Caco-2 (cell line): ENCODE results near the gene FBXL15. TPM values are rescaled to one million over a fixed set of nuclear protein-coding genes. Genes with fewer than 3 reads are reported as not detected.

Source experiments
- BruUV-seq: library from RNA; stranded (reverse); fragments of 400-500 nt; replicated peaks from 2 replicates; lab custom pipeline; 2021; lab: Mats Ljungman, UMichigan
- CTCF ChIA-PET: fragments of 300-600 bp; sonication (Branson Sonifier 250); formaldehyde crosslinking; loops from one replicate; lab custom pipeline; 2022; ENCODE audit warnings: antibody characterized with exemption; lab: Charles Lee
- POLR2A ChIA-PET: fragments of 300-600 bp; sonication (Branson Sonifier 250); formaldehyde crosslinking; loops from one replicate; lab custom pipeline; 2022; ENCODE audit warnings: antibody characterized with exemption; lab: Charles Lee
- DNase-seq, 2 experiments: peaks; one replicate each; pipeline versions ENCODE4 v3.0.0 to v3.0.0-alpha.2; 2020 to 2022
- H3K27me3 ChIP-seq: replicated peaks from 2 replicates; pipeline ENCODE4 v1.6.0; 2011; ENCODE audit warnings: low read length; ENCODE audit not compliant: control insufficient read depth, insufficient read depth
- H3K36me3 ChIP-seq: 2 replicates; pipeline ENCODE4 v1.5.1; 2011; ENCODE audit warnings: low read length; ENCODE audit not compliant: control insufficient read depth, insufficient read depth
- H3K4me1 ChIP-seq: fragments of 250-450 bp; sonication (Bioruptor Pico); 2 replicates; pipeline ENCODE4 v1.5.1; 2020; ENCODE audit warnings: mild to moderate bottlenecking
- H3K4me3 ChIP-seq: 2 replicates; pipeline ENCODE4 v1.5.1; 2011; ENCODE audit warnings: low read depth, mild to moderate bottlenecking, control low read depth, low read length
- H3K9me3 ChIP-seq: fragments of 250-450 bp; sonication (Bioruptor Pico); 2 replicates; pipeline ENCODE4 v1.5.1; 2020; ENCODE audit warnings: mild to moderate bottlenecking, moderate library complexity
- H3K27ac Mint-ChIP-seq: one replicate; pipeline ENCODE4 v1.8.0; 2022; ENCODE audit warnings: mixed read lengths; ENCODE audit not compliant: unreplicated experiment
- H3K27me3 Mint-ChIP-seq: one replicate; pipeline ENCODE4 v1.8.0; 2022; ENCODE audit warnings: mixed read lengths; ENCODE audit not compliant: insufficient read depth, unreplicated experiment
- H3K36me3 Mint-ChIP-seq: one replicate; pipeline ENCODE4 v1.8.0; 2022; ENCODE audit warnings: mild to moderate bottlenecking, mixed read lengths; ENCODE audit not compliant: insufficient read depth, unreplicated experiment
- H3K4me1 Mint-ChIP-seq: one replicate; pipeline ENCODE4 v1.8.0; 2022; ENCODE audit warnings: low read depth, mixed read lengths; ENCODE audit not compliant: unreplicated experiment
- H3K4me3 Mint-ChIP-seq: one replicate; pipeline ENCODE4 v1.8.0; 2022; ENCODE audit warnings: mild to moderate bottlenecking, moderate library complexity, mixed read lengths; ENCODE audit not compliant: unreplicated experiment
- H3K9me3 Mint-ChIP-seq: one replicate; pipeline ENCODE4 v1.8.0; 2022; ENCODE audit warnings: mixed read lengths; ENCODE audit not compliant: unreplicated experiment
- intact Hi-C: fragments of 100-400 bp; cut with micrococcal nuclease; formaldehyde crosslinking; loops from one replicate; pipeline ENCODE4 v1.10.0; 2022; ENCODE audit not compliant: unreplicated experiment
- total RNA-seq: library from RNA; stranded (reverse); gene quantifications from 2 replicates; pipeline ENCODE4 v1.2.3, GENCODE V29; 2022
- TF ChIP-seq, protein P1 (sequence below), 2 experiments: fragments of 200-600 bp in 1 of 2; IDR thresholded peaks; 1 replicate in 1 of 2; 2 replicates in 1 of 2; pipeline versions ENCODE4 v1.5.1 to v1.8.0; 2011 to 2022; ENCODE audit warnings: antibody characterized with exemption in 1 of 2, control low read depth in 1 of 2, inconsistent platforms in 1 of 2, low read depth in 1 of 2, low read length in 1 of 2, mild to moderate bottlenecking in 1 of 2, moderate library complexity in 1 of 2; ENCODE audit not compliant: insufficient read depth in 1 of 2, severe bottlenecking in 1 of 2, unreplicated experiment in 1 of 2

The FBXL15 gene
- total RNA-seq, 1 experiment from 2014 or later = 7.9 TPM

DNA sequence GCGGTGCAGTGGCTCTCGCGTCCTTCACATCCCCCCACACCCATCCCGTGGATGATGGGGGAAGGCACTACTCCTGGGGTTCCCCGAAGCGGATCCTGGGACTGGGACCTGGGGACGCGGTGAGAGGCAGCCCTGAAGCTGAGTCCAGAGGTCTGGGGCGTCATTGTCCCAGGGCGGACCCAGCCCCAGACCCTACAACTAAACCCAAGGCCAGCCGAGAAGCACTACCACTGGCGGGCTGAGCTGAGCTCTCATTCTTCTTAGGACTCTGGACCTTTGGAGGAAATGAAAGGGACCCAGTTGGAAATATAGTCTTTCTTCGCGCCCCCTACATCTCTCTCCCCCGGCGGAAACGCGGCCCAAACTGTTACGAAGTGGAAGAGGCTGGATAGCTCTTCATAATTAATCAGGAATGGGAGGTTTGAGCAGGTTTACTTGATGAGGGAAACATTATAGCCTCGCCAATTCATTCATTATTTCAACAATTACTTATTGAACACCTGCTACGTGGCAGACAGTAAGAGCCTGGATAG lies 389 bp upstream of the FBXL15 start:
- H3K4me1 Mint-ChIP-seq = peaks cover 7% of the 10 kb centered on the region
- no peaks in the 10 kb centered on the region for H3K9me3 Mint-ChIP-seq
- no peaks in the 10 kb centered on the region for H3K27me3 Mint-ChIP-seq
- POLR2A ChIA-PET = interaction anchor here (1.4 kb wide), 1 partner anchor 12 kb away, joined by 6 read pairs; the partner anchor contains the start of gene CUEDC2
- intact Hi-C loops = loop anchor here (2.0 to 5.0 kb wide), 2 partner anchors 41 to 162 kb away; no protein-coding TSS in a partner anchor
- Histone ChIP-seq H3K4me3 (peak overlapping the region; percentile 83), H3K36me3 (0 out of 2 replicates have a peak, but pooled peaks cover 1% of the 10 kb centered on the region), H3K9me3 (no peaks in the 10 kb centered on the region), H3K27me3 (no peaks in the 10 kb centered on the region), H3K4me1 (peaks cover 9% of the 10 kb centered on the region; the same call in 1 of the 2 replicates)
- CTCF ChIA-PET = interaction anchor here (1.0 to 5.3 kb wide), 7 partner anchors 12 to 251 kb away, joined by 3 to 37 read pairs (median 4); partner anchors contain the start of genes CUEDC2 and NFKB2
- DNase-seq = no peak
- H3K27ac Mint-ChIP-seq = peak overlapping the region; percentile 97
- BruUV-seq = TSS peak; percentile 26
- H3K36me3 Mint-ChIP-seq = peaks cover 33% of the 10 kb centered on the region
- TF ChIP-seq, protein P1, sequence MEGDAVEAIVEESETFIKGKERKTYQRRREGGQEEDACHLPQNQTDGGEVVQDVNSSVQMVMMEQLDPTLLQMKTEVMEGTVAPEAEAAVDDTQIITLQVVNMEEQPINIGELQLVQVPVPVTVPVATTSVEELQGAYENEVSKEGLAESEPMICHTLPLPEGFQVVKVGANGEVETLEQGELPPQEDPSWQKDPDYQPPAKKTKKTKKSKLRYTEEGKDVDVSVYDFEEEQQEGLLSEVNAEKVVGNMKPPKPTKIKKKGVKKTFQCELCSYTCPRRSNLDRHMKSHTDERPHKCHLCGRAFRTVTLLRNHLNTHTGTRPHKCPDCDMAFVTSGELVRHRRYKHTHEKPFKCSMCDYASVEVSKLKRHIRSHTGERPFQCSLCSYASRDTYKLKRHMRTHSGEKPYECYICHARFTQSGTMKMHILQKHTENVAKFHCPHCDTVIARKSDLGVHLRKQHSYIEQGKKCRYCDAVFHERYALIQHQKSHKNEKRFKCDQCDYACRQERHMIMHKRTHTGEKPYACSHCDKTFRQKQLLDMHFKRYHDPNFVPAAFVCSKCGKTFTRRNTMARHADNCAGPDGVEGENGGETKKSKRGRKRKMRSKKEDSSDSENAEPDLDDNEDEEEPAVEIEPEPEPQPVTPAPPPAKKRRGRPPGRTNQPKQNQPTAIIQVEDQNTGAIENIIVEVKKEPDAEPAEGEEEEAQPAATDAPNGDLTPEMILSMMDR (IDR thresholded peaks at IDR 0.05; ENCODE audit: insufficient read depth in 1 of 2, low read depth in 1 of 2, low read length in 1 of 2, severe bottlenecking in 1 of 2, unreplicated experiment in 1 of 2) = no peak
- H3K4me3 Mint-ChIP-seq = peak overlapping the region; percentile 99

DNA sequence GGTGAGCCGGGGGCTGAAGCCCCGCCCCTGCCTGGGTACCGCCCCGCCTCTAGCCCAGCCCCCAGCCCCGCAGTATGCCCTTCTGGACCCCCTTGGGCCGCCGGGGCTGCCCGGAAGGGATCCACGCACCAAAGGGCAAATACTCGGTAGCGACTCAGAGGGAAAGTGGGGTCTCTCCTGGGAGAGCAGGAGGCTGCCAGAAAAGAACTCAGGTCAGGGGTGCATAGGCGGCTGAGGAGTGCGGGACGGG lies 796 bp downstream of the FBXL15 start:
- H3K4me1 Mint-ChIP-seq = peaks cover 7% of the 10 kb centered on the region
- TF ChIP-seq, protein P1 (IDR thresholded peaks at IDR 0.05; ENCODE audit: insufficient read depth in 1 of 2, low read depth in 1 of 2, low read length in 1 of 2, severe bottlenecking in 1 of 2, unreplicated experiment in 1 of 2) = no peak
- no peaks in the 10 kb centered on the region for H3K27me3 ChIP-seq
- ChIA-PET CTCF (interaction anchor here (0.6 to 5.3 kb wide), 13 partner anchors 11 to 370 kb away, joined by 3 to 37 read pairs (median 5); partner anchors contain the start of genes CUEDC2, ELOVL3 and NFKB2), POLR2A (interaction anchor here (0.6 to 2.7 kb wide), 4 partner anchors 11 to 58 kb away, joined by 3 to 20 read pairs (median 7); partner anchors contain the start of gene CUEDC2)
- no peak for DNase-seq
- peak overlapping the region; percentile 99 for H3K4me3 Mint-ChIP-seq
- peaks cover 33% of the 10 kb centered on the region for H3K36me3 Mint-ChIP-seq
- no peaks in the 10 kb centered on the region for H3K9me3 Mint-ChIP-seq
- H3K27ac Mint-ChIP-seq = peak overlapping the region; percentile 97
- no peaks in the 10 kb centered on the region for H3K27me3 Mint-ChIP-seq
- peaks cover 9% of the 10 kb centered on the region; the same call in 1 of the 2 replicates for H3K4me1 ChIP-seq
- no peaks in the 10 kb centered on the region for H3K9me3 ChIP-seq
- H3K36me3 ChIP-seq = 0 out of 2 replicates have a peak, but pooled peaks cover 1% of the 10 kb centered on the region
- intact Hi-C loops = loop anchor here (2.0 to 5.0 kb wide), 2 partner anchors 39 to 161 kb away; no protein-coding TSS in a partner anchor
- BruUV-seq = no TSS peak
- peak overlapping the region; percentile 83 for H3K4me3 ChIP-seq

DNA sequence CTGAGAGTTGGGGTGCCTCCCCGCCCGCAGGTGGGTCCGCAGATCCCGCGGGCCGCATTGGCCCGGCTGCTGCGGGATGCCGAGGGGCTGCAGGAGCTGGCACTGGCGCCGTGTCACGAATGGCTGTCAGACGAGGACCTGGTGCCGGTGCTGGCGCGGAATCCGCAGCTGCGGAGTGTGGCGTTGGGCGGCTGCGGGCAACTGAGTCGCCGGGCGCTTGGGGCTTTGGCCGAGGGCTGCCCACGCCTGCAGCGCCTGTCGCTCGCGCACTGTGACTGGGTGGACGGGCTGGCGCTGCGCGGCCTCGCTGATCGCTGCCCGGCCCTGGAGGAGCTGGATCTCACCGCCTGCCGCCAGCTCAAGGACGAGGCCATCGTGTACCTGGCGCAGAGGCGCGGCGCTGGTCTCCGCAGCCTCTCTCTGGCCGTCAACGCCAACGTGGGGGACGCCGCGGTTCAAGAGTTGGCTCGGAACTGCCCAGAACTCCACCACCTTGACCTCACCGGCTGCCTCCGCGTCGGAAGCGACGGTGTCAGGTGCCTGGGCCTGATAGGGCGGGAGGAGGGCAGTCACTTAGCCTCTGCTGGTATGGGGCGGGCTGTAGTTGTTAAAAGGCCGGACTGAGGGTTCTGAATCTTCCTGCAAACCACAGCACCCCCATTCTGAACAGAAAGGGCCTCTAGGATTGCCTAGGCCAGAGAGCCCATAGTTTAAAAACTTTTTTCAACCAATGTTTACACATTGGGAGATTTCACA lies 1.3 kb downstream of the FBXL15 start:
- 0 out of 2 replicates have a peak, but pooled peaks cover 1% of the 10 kb centered on the region for H3K36me3 ChIP-seq
- ChIA-PET POLR2A (interaction anchor here (0.6 to 2.7 kb wide), 3 partner anchors 10 to 57 kb away, joined by 3 to 20 read pairs (median 8); partner anchors contain the start of gene CUEDC2), CTCF (interaction anchor here (0.9 to 5.3 kb wide), 14 partner anchors 10 to 252 kb away, joined by 3 to 37 read pairs (median 6); partner anchors contain the start of genes CUEDC2, ELOVL3 and NFKB2)
- H3K36me3 Mint-ChIP-seq = peaks cover 33% of the 10 kb centered on the region
- H3K27me3 Mint-ChIP-seq = no peaks in the 10 kb centered on the region
- peak in 1 of 2 experiments; percentile 54 for DNase-seq
- BruUV-seq = no TSS peak
- peak overlapping the region; percentile 83 for H3K4me3 ChIP-seq
- no peaks in the 10 kb centered on the region for H3K9me3 ChIP-seq
- no peaks in the 10 kb centered on the region for H3K9me3 Mint-ChIP-seq
- TF ChIP-seq, protein P1 (IDR thresholded peaks at IDR 0.05; ENCODE audit: insufficient read depth in 1 of 2, low read depth in 1 of 2, low read length in 1 of 2, severe bottlenecking in 1 of 2, unreplicated experiment in 1 of 2) = no peak
- H3K4me1 ChIP-seq = peaks cover 9% of the 10 kb centered on the region; the same call in 1 of the 2 replicates
- peak overlapping the region; percentile 97 for H3K27ac Mint-ChIP-seq
- no peaks in the 10 kb centered on the region for H3K27me3 ChIP-seq
- H3K4me1 Mint-ChIP-seq = peaks cover 7% of the 10 kb centered on the region
- H3K4me3 Mint-ChIP-seq = peak overlapping the region; percentile 99
- intact Hi-C loops = loop anchor here (1.0 to 5.0 kb wide), 5 partner anchors 10 to 160 kb away; partner anchors contain the start of gene CUEDC2
